ENCODE measurements around the gene MTHFD2L.

- TF ChIP-seq CTCF (IDR thresholded peaks at IDR 0.05; ENCODE audit: insufficient read depth, low read depth, low read length) = peak; percentile 77
- no peak for TF ChIP-seq EZH2 (IDR thresholded peaks at IDR 0.05; ENCODE audit: insufficient read depth, low read length)
Observed at GRCh38 chr4:74189331-74190043, 31.6 kb downstream of the MTHFD2L start.
